Upper lobe of left lung (tissue), 6 donors: Measurements from ENCODE around the gene MYBPH. TPM values are rescaled to one million over a fixed set of nuclear protein-coding genes. Genes with fewer than 3 reads are reported as not detected.

Source experiments
- ATAC-seq, 2 donors: fragments of 200-7000 bp; cut with Tn5 transposase; one replicate each; pipeline ENCODE4 v1.9.1; 2022; ENCODE audit warnings: mild to moderate bottlenecking in 2 of 2, moderate library complexity in 2 of 2; ENCODE audit not compliant: low FRiP score in 2 of 2
- DNase-seq, 2 donors: peaks; one replicate each; pipeline ENCODE4 v3.0.0-alpha.2; 2019 to 2020
- H3K27ac ChIP-seq, 4 donors: fragments of 200-600 bp; sonication (generic); one replicate each; pipeline ENCODE4 v1.5.1; 2016 to 2019
- H3K27me3 ChIP-seq, 4 donors: fragments of 200-600 bp; sonication (generic); one replicate each; pipeline ENCODE4 v1.5.1; 2017 to 2019
- H3K36me3 ChIP-seq, 4 donors: fragments of 200-600 bp; sonication (generic); one replicate each; pipeline ENCODE4 v1.5.1; 2016 to 2019
- H3K4me1 ChIP-seq, 4 donors: fragments of 200-600 bp; sonication (generic); one replicate each; pipeline ENCODE4 v1.5.1; 2018 to 2019
- H3K4me3 ChIP-seq, 4 donors: fragments of 200-600 bp; sonication (generic); one replicate each; pipeline ENCODE4 v1.5.1; 2017 to 2019; ENCODE audit warnings: mild to moderate bottlenecking in 2 of 4, moderate library complexity in 1 of 4
- H3K9me3 ChIP-seq, 4 donors: fragments of 200-600 bp; sonication (generic); one replicate each; pipeline ENCODE4 v1.5.1; 2018 to 2019
- EP300 ChIP-seq, 4 donors: sonication (generic); formaldehyde crosslinking; IDR thresholded peaks; one replicate each; pipeline ENCODE4 v1.5.1; 2017; ENCODE audit warnings: antibody characterized with exemption in 4 of 4, control low read depth in 2 of 4
- POLR2A ChIP-seq, 4 donors: fragments of 450-650 bp; IDR thresholded peaks; one replicate each; pipeline ENCODE4 v1.5.1; 2016 to 2017; ENCODE audit warnings: antibody characterized with exemption in 4 of 4, mild to moderate bottlenecking in 2 of 4
- POLR2AphosphoS5 ChIP-seq, 2 donors: sonication (generic); formaldehyde crosslinking; IDR thresholded peaks; one replicate each; pipeline ENCODE4 v1.5.1; 2017; ENCODE audit warnings: antibody characterized with exemption in 2 of 2
- WGBS, 2 donors: methylation state at CpG; one replicate each; pipeline ENCODE4 v1.1.5; 2017 to 2018; 5-methylcytosine and 5-hydroxymethylcytosine counted together
- total RNA-seq, 6 donors: library from RNA; depleted of rRNA in 4 of 6; stranded (reverse); fragments of >200 nt in 4 of 6; gene quantifications; one replicate each; pipeline versions ENCODE4 v1.1.0 to v1.2.1, GENCODE V29; 2016 to 2021
- TF ChIP-seq, protein P1 (sequence below), 6 experiments: fragments of 450-650 bp in 4 of 6; fragments of 200-600 bp in 2 of 6; sonication (generic) in 2 of 6; IDR thresholded peaks; one replicate each; pipeline ENCODE4 v1.5.1; 2016 to 2019; ENCODE audit warnings: antibody characterized with exemption in 6 of 6
- donor health status: DM: no; HTN: no; CAD: no; lungs with moderate emphysema.
- donor health status: DM: no; HTN: yes; CAD: no; lungs with severe emphysema.

The MYBPH gene
- total RNA-seq, 6 donors from 2014 or later: 0.13 to 0.39 (median 0.15) TPM; not detected in 3

DNA sequence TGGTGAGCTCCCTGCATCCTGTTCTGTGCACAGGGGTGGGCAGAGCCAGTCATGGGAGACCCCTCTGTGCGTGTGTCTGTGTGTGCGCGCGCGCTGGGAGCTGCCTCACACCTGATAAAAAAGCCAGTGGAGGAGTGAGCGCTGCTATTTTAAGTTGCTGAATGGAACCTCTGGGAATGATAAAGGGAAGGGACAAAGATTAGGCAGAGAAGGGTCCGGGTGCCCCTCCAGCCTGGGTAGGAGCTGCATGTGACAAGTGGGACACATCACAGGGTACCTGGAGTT, 47.3 kb downstream of the MYBPH start:
- Histone ChIP-seq H3K27me3 (peaks cover 0 to 14% (median 4%) of the 10 kb centered on the region in 4 donors), H3K4me1 (peaks cover 34 to 39% (median 38%) of the 10 kb centered on the region in 4 donors), H3K36me3 (no peaks in the 10 kb centered on the region), H3K27ac (peak overlapping the region in 1 of 4 donors; percentile 8), H3K4me3 (peak overlapping the region in 3 of 4 donors; percentile 29 to 42 (median 37)), H3K9me3 (no peaks in the 10 kb centered on the region)
- no peak for TF ChIP-seq EP300 (IDR thresholded peaks at IDR 0.05)
- WGBS, 2 donors: 32 to 43% methylated on average over 2 to 7 of the region's 7 CpGs
- DNase-seq: no peak
- ATAC-seq: no peak

DNA sequence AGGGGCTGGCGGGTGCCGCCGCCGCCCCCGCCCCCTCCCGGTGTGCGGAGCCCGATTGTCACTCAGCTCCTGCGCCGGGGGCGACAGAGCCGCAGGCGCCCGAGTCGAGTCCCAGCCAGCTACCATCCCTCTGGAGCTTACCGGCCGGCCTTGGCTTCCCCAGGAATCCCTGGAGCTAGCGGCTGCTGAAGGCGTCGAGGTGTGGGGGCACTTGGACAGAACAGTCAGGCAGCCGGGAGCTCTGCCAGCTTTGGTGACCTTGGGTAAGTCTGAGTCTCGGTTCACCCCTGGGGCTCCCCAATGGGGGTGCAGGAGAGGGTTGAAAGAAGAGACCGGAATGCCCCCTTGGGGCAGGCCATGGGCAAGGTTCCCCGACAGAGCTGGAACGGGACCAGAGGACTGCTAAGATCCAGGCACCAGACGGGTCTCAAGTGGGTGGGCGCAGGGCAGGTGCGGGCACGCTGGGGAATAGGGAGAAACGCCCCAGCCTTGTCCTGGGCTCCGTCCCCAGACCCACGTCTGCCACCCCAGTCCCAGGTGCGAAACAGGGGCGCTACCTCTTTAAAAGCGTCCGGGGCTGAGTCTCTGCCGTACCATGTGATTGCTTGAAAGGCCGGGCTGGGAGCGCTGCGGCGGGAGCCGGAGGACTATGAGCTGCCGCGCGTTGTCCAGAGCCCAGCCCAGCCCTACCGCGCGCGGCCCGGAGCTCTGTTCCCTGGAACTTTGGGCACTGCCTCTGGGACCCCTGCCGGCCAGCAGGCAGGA, 47.8 kb downstream of the MYBPH start, which contains the start of gene ADORA1:
Gene ADORA1, plus strand, starts transcription at position 61 of the 765 bp plus-strand sequence. CDS start 1,116 bp downstream, outside the sequence.
- TF ChIP-seq EP300 (IDR thresholded peaks at IDR 0.05) (no peak), POLR2AphosphoS5 (IDR thresholded peaks at IDR 0.05) (no peak), POLR2A (IDR thresholded peaks at IDR 0.05) (no peak)
- TF ChIP-seq, protein P1, sequence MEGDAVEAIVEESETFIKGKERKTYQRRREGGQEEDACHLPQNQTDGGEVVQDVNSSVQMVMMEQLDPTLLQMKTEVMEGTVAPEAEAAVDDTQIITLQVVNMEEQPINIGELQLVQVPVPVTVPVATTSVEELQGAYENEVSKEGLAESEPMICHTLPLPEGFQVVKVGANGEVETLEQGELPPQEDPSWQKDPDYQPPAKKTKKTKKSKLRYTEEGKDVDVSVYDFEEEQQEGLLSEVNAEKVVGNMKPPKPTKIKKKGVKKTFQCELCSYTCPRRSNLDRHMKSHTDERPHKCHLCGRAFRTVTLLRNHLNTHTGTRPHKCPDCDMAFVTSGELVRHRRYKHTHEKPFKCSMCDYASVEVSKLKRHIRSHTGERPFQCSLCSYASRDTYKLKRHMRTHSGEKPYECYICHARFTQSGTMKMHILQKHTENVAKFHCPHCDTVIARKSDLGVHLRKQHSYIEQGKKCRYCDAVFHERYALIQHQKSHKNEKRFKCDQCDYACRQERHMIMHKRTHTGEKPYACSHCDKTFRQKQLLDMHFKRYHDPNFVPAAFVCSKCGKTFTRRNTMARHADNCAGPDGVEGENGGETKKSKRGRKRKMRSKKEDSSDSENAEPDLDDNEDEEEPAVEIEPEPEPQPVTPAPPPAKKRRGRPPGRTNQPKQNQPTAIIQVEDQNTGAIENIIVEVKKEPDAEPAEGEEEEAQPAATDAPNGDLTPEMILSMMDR (IDR thresholded peaks at IDR 0.05): no peak

DNA sequence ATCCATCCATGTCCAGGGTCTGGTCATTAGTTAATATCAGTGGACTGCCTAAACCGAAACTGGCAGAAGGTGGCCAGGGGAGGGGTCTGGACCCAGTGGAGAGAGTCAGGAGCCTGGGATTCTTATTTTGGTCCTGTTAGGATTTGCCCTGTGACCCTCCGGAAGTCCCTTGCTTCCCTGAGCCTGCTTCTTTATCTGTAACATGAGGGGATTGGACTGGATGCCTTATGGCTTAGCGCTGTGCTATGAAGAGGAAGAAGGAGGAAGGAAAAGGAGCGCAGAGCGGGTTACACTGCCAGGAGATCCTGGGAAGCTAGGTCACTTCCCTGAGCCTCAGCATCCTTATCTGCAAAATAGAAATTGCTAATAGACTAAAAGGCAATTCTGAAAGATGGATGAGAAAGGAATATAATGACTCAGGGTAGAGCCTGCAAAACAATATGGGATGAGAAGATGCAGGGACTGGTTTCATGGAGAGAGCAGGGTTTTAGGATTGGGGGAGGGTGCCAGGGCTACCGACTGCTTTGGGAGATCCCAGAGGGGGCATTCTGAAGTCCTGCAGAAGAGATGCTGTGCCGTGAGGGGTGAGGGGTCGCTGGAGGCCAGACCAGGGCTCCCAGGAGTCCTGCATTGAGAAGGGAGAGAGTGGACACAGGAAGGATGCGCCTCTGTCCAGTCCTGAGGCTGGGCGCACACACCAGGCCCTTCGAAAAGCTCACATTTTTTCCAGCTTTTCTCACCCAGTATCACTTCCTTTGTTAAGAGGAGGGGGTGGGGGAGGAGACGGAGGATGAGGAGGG, 48.6 kb downstream of the MYBPH start:
- H3K27me3 ChIP-seq: peaks cover 0 to 14% (median 4%) of the 10 kb centered on the region in 4 donors
- 23 to 25% methylated on average over 8 to 12 of the region's 12 CpGs for WGBS, 2 donors
- H3K4me3 ChIP-seq: peak overlapping the region in 3 of 4 donors; percentile 29 to 42 (median 37)
- DNase-seq (no peak), ATAC-seq (peak in 1 of 2 donors; percentile 18)
- H3K36me3 ChIP-seq: no peaks in the 10 kb centered on the region
- TF ChIP-seq POLR2AphosphoS5 (IDR thresholded peaks at IDR 0.05) (no peak), POLR2A (IDR thresholded peaks at IDR 0.05) (no peak), EP300 (IDR thresholded peaks at IDR 0.05) (no peak)
- TF ChIP-seq, protein P1 (IDR thresholded peaks at IDR 0.05): no peak
- H3K27ac ChIP-seq: no peak overlapping the region
- H3K4me1 ChIP-seq: peaks cover 34 to 39% (median 38%) of the 10 kb centered on the region in 4 donors
- H3K9me3 ChIP-seq: no peaks in the 10 kb centered on the region

More for the DNA sequence above, 47.8 kb downstream of the MYBPH start, which contains the start of gene ADORA1:
- peak within 1 kb of the TSS in 1 of 4 donors; percentile 8 for H3K27ac ChIP-seq
- H3K9me3 ChIP-seq: no peaks in the 10 kb centered on the region
- H3K27me3 ChIP-seq: peaks cover 0 to 14% (median 4%) of the 10 kb centered on the region in 4 donors
- peak; percentile 84 to 89 for ATAC-seq
- peak within 1 kb of the TSS in 3 of 4 donors; percentile 29 to 42 (median 37) for H3K4me3 ChIP-seq
- DNase-seq: peak; percentile 71 to 91
- H3K4me1 ChIP-seq: peaks cover 34 to 39% (median 38%) of the 10 kb centered on the region in 4 donors
- no peaks in the 10 kb centered on the region for H3K36me3 ChIP-seq
- 1 to 2% methylated on average over 14 to 42 of the region's 51 CpGs for WGBS, 2 donors

DNA sequence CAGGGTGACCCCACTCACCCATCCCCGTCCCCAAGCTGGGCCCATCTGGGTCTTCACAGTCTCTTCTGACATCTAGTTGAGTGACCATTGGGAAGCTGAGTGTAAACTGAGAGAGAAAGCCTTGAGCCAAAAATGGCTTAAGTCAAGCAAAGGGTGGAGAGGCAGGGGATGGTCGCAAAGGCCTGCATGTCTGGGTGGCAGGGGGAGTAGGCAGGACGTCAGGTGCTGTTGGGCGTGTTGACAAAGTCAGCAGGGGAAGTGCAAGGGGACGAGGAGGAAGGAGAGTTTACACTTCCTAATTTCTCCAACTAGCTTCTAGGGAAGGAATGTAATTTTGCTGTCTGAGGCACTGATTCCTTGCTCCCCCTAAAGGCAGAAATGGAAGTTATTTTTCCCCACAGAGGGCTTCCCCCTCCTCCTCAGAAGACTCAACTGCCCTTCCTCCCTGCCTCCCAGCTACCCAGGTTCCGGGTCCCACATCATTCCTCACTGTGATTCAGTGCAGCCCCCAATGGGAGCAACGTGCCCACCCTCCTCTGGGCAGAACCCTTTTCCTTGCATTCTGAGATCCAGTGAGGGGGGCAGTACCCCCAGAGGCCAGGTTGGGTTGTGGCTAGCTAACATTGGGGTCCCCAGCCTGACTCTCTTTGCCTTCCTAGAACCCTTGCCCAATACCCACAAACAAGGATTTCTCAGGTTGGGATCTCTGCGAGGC, 49.3 kb downstream of the MYBPH start:
- TF ChIP-seq EP300 (IDR thresholded peaks at IDR 0.05): no peak
- TF ChIP-seq, protein P1 (IDR thresholded peaks at IDR 0.05): peak in 4 of 6 experiments; percentile 10 to 29 (median 24)
- no peak overlapping the region for H3K27ac ChIP-seq
- no peak overlapping the region for H3K4me3 ChIP-seq
- peaks cover 34 to 39% (median 38%) of the 10 kb centered on the region in 4 donors for H3K4me1 ChIP-seq
- peaks cover 0 to 14% (median 4%) of the 10 kb centered on the region in 4 donors for H3K27me3 ChIP-seq
- 22 to 26% methylated on average over 8 of the region's 8 CpGs for WGBS, 2 donors
- peak in 1 of 2 donors; percentile 8 for ATAC-seq
- H3K9me3 ChIP-seq: no peaks in the 10 kb centered on the region
- DNase-seq: no peak
- H3K36me3 ChIP-seq: no peaks in the 10 kb centered on the region
